ENCODE results near the gene NUSAP1.

Gene NUSAP1

DNA sequence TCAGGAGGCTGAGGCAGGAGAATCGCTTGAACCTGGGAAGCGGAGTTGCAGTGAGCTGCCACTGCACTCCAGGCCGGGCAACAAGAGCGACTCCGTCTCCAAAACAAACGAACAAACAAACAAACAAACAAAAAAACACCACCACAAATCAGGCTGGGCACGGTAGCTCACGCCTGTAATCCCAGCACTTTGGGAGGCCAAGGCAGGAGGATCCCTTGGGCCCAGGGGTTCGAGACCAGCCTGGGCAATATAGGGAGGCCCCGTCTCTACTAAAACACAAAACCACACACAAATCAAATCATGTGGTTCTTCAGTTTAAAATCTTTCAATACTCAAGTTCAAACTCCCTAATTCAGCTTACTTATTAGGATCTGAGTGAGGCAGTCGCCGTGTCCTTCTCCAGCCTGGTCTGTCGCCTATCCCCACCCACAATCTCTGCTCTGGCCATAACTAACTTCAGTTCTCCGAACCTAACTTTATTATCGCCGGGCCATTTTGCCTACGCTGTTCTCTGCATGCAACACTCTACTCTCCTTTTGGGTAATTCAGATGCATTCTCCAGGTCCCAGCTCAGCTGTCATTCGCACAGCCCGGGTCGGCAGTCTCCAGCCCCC lies 83.6 kb downstream of the NUSAP1 start:
- TF ChIP-seq, protein P1, sequence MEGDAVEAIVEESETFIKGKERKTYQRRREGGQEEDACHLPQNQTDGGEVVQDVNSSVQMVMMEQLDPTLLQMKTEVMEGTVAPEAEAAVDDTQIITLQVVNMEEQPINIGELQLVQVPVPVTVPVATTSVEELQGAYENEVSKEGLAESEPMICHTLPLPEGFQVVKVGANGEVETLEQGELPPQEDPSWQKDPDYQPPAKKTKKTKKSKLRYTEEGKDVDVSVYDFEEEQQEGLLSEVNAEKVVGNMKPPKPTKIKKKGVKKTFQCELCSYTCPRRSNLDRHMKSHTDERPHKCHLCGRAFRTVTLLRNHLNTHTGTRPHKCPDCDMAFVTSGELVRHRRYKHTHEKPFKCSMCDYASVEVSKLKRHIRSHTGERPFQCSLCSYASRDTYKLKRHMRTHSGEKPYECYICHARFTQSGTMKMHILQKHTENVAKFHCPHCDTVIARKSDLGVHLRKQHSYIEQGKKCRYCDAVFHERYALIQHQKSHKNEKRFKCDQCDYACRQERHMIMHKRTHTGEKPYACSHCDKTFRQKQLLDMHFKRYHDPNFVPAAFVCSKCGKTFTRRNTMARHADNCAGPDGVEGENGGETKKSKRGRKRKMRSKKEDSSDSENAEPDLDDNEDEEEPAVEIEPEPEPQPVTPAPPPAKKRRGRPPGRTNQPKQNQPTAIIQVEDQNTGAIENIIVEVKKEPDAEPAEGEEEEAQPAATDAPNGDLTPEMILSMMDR (IDR thresholded peaks at IDR 0.05): no peak

DNA sequence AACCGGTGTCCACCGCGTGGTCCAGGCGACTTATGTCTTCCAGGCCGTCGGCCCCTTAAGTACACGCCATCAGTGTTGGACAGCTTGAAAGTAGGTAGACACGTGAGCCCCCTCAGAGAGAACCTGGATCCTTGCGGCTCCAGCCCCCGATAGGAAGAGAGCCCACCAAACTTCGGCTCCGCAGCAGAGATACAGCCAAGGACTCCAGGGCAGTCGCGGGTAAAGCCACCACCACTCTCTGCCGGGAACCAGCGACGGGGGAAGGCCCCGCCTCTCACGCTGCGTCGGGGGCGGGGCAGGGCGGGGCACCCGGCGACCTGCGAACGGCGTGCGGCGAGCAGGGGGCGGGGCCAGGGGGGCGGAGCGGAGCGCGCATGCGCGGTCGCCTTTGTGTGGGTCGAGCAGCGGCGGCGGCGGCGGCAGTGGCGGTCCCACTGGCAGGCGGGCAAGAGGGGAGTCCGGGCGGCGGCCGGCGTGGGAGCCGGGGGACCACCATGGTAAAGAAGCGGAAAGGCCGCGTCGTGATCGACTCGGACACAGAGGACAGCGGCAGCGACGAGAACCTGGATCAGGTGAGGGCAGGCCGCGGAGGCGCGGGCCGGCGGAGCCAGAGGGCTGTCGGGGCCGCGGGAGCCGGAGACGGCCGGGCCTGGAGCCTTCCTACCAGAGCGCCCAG lies 84.2 kb downstream of the NUSAP1 start, which contains the start of gene RTF1:
Gene RTF1, plus strand, starts transcription at position 354 of the 676 bp plus-strand sequence. Its CDS starts 21 bp downstream, at position 375.
- TF ChIP-seq, protein P1 (IDR thresholded peaks at IDR 0.05): no peak

DNA sequence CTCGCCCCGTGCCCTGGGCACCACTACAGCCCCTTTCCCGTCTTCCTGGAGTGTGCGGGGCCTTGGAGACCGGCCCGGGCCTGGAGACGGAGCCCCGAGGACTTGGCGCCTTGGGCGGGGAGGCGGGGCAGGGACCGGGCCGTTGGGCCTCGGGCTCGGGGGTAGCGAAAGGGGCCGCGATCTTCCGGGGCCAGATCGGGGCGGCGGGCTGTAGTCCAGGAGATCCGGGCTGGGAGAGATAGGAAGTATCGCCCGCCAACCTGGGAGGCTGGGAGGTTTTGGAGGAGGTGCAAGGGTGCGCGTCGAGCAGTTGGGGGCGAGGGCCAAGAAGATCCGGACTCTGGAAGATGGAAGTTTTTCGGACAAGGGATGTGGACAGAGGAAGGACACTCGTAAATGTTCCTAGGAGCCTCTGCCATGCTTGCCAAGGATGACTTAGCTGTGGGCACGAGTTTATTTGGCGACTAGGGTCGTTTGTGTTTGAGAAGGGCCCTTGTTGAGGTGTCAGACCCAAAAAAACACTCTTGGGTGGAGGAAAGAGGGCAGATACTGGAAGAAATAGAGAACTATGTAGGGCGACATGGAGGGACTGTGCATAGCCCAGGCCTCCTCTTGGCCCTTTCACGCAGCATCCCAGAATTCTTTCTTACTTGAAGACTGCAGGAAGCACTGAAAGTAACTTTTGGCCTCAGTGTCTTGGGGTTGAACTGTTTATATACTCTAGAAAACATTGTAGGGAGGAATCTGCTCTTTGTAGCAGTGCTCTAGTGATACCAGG lies 84.9 kb downstream of the NUSAP1 start:
- TF ChIP-seq, protein P1 (IDR thresholded peaks at IDR 0.05): no peak

DNA sequence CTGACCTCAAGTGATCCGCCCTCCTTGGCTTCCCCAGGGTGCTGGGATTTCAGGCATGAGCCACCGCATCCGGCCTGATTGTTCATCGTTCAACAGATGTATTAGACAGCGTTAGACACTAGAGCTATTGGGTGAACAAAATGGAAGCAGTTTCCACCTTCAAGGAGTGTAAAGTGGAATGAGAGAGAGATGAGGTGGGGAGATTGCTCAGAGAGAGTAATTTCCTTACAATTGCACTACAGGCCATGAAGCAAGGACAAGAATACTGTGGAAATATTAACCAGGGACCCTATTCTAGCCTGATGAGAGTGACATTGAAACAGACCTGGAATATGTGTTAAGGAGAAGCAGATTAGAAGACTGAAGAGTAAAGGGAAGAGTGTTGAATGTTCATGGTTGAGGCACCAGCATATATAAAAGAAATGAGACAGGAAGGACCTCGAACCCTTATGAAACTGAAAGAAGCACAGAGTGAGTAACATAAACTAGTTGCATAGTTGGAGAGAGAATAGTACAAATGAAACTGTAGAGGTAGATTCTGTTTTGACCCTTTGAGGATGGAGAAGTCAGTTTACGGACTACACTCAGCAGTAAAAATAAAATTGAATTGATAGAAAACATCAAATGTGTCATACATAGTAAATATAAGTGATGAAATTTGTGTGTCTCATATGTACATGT lies 91.4 kb downstream of the NUSAP1 start:
- TF ChIP-seq, protein P1 (IDR thresholded peaks at IDR 0.05): no peak

DNA sequence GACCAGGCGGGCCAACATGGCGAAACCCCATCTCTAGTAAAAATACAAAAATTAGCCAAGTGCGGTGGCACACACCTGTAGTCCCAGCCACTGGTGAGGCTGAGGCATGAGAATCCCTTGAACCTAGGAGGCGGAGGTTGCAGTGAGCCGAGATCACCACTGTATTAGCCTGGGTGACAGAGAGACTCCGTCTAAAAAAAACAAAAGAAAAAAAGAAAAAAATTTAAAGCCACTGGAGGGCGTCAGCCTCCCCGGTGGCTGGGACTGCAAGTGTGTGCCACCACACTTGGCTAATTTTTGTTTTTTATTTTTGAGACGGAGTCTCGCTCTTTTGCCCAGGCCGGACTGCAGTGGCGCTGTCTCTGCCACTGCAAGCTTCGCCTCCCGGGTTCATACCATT lies 92.1 kb downstream of the NUSAP1 start:
- TF ChIP-seq, protein P1 (IDR thresholded peaks at IDR 0.05): no peak

DNA sequence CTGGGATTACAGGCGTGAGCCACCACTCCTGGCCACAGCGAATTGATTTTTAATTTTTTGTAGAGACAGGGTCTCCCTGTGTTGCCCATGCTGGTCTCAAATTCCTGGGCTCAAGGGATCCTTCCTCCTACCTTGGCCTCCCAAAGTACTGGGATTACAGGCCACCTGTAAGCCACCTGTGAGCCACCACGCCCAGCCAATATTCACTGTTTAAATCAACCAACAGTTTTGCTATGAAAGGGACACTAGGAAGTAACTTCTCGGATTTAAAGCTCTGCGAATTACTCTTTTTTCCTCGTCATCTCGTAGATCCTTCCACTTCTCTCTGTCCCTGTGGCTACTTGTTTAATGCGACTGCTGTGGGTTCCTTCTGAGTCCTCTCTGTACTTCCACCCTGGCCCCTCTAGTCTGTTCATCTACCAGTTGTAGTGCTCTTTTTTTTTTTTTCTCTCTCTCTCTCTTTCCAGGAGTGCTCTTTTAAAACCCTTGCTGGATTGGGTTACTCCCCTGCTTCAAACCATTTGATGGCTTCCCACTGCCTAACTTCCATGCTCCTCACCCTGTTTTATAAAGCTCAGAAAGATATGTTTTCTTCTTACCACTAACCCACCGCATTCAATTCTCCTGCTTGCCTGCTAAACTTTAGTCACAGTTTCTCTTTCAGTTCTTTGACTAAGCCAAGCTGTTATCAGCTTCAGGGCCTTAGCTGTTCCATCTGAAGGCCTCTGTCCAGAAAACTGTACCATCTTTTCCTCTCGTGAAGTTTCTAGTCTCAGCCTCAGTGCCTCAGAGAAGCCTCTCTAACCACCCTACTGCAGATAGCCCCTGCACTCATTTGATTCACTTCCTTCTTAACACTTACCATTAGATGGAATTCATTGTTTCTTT lies 96.6 kb downstream of the NUSAP1 start:
- TF ChIP-seq, protein P1 (IDR thresholded peaks at IDR 0.05): no peak
